Stimulated activated CD8-positive, alpha-beta memory T cell treated with anti-CD3 and anti-CD28 coated beads, Interleukin-7, amount 100 ng/mL, for 1 hour (primary cell): ENCODE data around the gene OPCML.

Source experiments
- DNase-seq, 2 donors: peaks; one replicate each; pipeline ENCODE4 v3.0.0-alpha.2; 2020; ENCODE audit warnings: low read depth in 2 of 2

Gene OPCML

GRCh38 chr11:133300666-133301065 is 231.6 kb downstream of the OPCML start:
- no peak for DNase-seq

- no peak for DNase-seq
Observed at GRCh38 chr11:133291780-133292179, 240.5 kb downstream of the OPCML start.

- DNase-seq: no peak
Observed at GRCh38 chr11:133285359-133285758, 246.9 kb downstream of the OPCML start.

- DNase-seq: no peak
Observed at GRCh38 chr11:133284156-133284555, 248.1 kb downstream of the OPCML start.

GRCh38 chr11:133277886-133278285 is 254.4 kb downstream of the OPCML start:
- no peak for DNase-seq

- no peak for DNase-seq
Observed at GRCh38 chr11:133271871-133272776, 260.2 kb downstream of the OPCML start.

- no peak for DNase-seq
Observed at GRCh38 chr11:133271206-133271605, 261.1 kb downstream of the OPCML start.

- no peak for DNase-seq
Observed at GRCh38 chr11:133269267-133269666, 263.0 kb downstream of the OPCML start.

GRCh38 chr11:133266986-133267385 is 265.3 kb downstream of the OPCML start:
- DNase-seq: no peak

GRCh38 chr11:133265530-133266035 is 266.7 kb downstream of the OPCML start:
- no peak for DNase-seq

GRCh38 chr11:133263332-133263731 is 269.0 kb downstream of the OPCML start:
- DNase-seq: no peak

- no peak for DNase-seq
Observed at GRCh38 chr11:133258751-133259150, 273.6 kb downstream of the OPCML start.

- DNase-seq: no peak
Observed at GRCh38 chr11:133254601-133255000, 277.7 kb downstream of the OPCML start.

GRCh38 chr11:133253570-133253969 is 278.7 kb downstream of the OPCML start:
- no peak for DNase-seq

- no peak for DNase-seq
Observed at GRCh38 chr11:133251841-133252240, 280.5 kb downstream of the OPCML start.

- no peak for DNase-seq
Observed at GRCh38 chr11:133249530-133249929, 282.8 kb downstream of the OPCML start.

GRCh38 chr11:133249065-133249464 is 283.2 kb downstream of the OPCML start:
- no peak for DNase-seq

- no peak for DNase-seq
Observed at GRCh38 chr11:133243832-133244231, 288.5 kb downstream of the OPCML start.

- DNase-seq: no peak
Observed at GRCh38 chr11:133240908-133241655, 291.2 kb downstream of the OPCML start.

GRCh38 chr11:133239575-133239974 is 292.7 kb downstream of the OPCML start:
- DNase-seq: no peak

GRCh38 chr11:133238495-133238894 is 293.8 kb downstream of the OPCML start:
- DNase-seq: no peak

- DNase-seq: no peak
Observed at GRCh38 chr11:133238027-133238426, 294.3 kb downstream of the OPCML start.

- DNase-seq: no peak
Observed at GRCh38 chr11:133235381-133235780, 296.9 kb downstream of the OPCML start.
